WI38 (cell line): ENCODE data around the gene LAMA4.

Experiments
- H3K4me3 ChIP-seq: 2 replicates; pipeline ENCODE4 v1.5.1; 2011; ENCODE audit warnings: low read depth, mild to moderate bottlenecking, control low read depth, low read length
- CTCF ChIP-seq: IDR thresholded peaks from 2 replicates; pipeline ENCODE4 v1.5.1; 2012; ENCODE audit warnings: low read depth, mild to moderate bottlenecking, control low read depth, low read length

Gene LAMA4

GRCh38 chr6:112188906-112189305 is 65.5 kb downstream of the LAMA4 start:
- no peak for TF ChIP-seq CTCF
- no peak overlapping the region for H3K4me3 ChIP-seq

GRCh38 chr6:112187736-112188135 is 66.6 kb downstream of the LAMA4 start:
- H3K4me3 ChIP-seq = no peak overlapping the region
- TF ChIP-seq CTCF = no peak

- TF ChIP-seq CTCF = no peak
- no peak overlapping the region for H3K4me3 ChIP-seq
These were observed 69.4 kb downstream of the LAMA4 start for GRCh38 chr6:112184951-112185350.

- no peak overlapping the region for H3K4me3 ChIP-seq
- TF ChIP-seq CTCF = no peak
These were observed 71.1 kb downstream of the LAMA4 start for GRCh38 chr6:112183271-112183671.

- H3K4me3 ChIP-seq = no peak overlapping the region
- no peak for TF ChIP-seq CTCF
These were observed 73.2 kb downstream of the LAMA4 start for GRCh38 chr6:112181130-112181529.

- H3K4me3 ChIP-seq = no peak overlapping the region
- TF ChIP-seq CTCF = no peak
These were observed 74.1 kb downstream of the LAMA4 start for GRCh38 chr6:112180095-112180820.

GRCh38 chr6:112179631-112180030 is 74.7 kb downstream of the LAMA4 start:
- no peak overlapping the region for H3K4me3 ChIP-seq
- TF ChIP-seq CTCF = no peak
